Measurements from ENCODE around the gene SBNO2.

Gene SBNO2

GRCh38 chr19:1061987-1062386, 112.1 kb downstream of the SBNO2 start:
- no peak for DNase-seq (ENCODE audit: low read depth in 2 of 2)

GRCh38 chr19:1060689-1061088, 113.4 kb downstream of the SBNO2 start:
- DNase-seq (ENCODE audit: low read depth in 2 of 2): no peak

GRCh38 chr19:1058112-1058511, 116.0 kb downstream of the SBNO2 start:
- no peak for DNase-seq (ENCODE audit: low read depth in 2 of 2)

All from stimulated activated CD8-positive, alpha-beta memory T cell treated with anti-CD3 and anti-CD28 coated beads, Interleukin-15, amount 100 ng/mL, for 48 hours (primary cell).